Measurements from ENCODE around the gene CASP12. TPM values are rescaled to one million over a fixed set of nuclear protein-coding genes. Genes with fewer than 3 reads are reported as not detected.
A peak's percentile ranks its signal among the peaks of the same experiment; 100 is the strongest.

Gene CASP12
- total and polyA plus RNA-seq, 2 donors from 2014 or later = 0.45 to 0.91 TPM

- DNase-seq (peak in 1 of 5 donors; percentile 35), FAIRE-seq (no peak)
- Histone ChIP-seq H3K4me1 (ENCODE audit: control insufficient read depth in 2 of 3, insufficient read depth in 2 of 3, low read depth in 1 of 3, low read length in 3 of 3) (no peaks in the 10 kb centered on the region), H3K27me3 (ENCODE audit: control insufficient read depth, insufficient read depth, low read length) (no peaks in the 10 kb centered on the region), H3K4me3 (ENCODE audit: low read length in 3 of 3) (no peak overlapping the region), H3K9me3 (ENCODE audit: control insufficient read depth in 2 of 3, insufficient read depth in 1 of 3, low read length in 3 of 3) (no peaks in the 10 kb centered on the region), H3K9ac (ENCODE audit: low read length in 3 of 3) (no peak overlapping the region), H3K27ac (ENCODE audit: low read depth in 2 of 2, low read length in 2 of 2) (no peak overlapping the region), H3K36me3 (ENCODE audit: control insufficient read depth in 2 of 3, insufficient read depth in 3 of 3, low read length in 3 of 3) (no peaks in the 10 kb centered on the region)
- intact Hi-C loops (cut with DNase I) = no loop called here
- TF ChIP-seq, protein P1, sequence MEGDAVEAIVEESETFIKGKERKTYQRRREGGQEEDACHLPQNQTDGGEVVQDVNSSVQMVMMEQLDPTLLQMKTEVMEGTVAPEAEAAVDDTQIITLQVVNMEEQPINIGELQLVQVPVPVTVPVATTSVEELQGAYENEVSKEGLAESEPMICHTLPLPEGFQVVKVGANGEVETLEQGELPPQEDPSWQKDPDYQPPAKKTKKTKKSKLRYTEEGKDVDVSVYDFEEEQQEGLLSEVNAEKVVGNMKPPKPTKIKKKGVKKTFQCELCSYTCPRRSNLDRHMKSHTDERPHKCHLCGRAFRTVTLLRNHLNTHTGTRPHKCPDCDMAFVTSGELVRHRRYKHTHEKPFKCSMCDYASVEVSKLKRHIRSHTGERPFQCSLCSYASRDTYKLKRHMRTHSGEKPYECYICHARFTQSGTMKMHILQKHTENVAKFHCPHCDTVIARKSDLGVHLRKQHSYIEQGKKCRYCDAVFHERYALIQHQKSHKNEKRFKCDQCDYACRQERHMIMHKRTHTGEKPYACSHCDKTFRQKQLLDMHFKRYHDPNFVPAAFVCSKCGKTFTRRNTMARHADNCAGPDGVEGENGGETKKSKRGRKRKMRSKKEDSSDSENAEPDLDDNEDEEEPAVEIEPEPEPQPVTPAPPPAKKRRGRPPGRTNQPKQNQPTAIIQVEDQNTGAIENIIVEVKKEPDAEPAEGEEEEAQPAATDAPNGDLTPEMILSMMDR (IDR thresholded peaks at IDR 0.05; ENCODE audit: borderline replicate concordance, extremely low read depth, insufficient read depth) = no peak
These were observed 28.7 kb upstream of the CASP12 start for GRCh38 chr11:104926771-104927611.

DNA sequence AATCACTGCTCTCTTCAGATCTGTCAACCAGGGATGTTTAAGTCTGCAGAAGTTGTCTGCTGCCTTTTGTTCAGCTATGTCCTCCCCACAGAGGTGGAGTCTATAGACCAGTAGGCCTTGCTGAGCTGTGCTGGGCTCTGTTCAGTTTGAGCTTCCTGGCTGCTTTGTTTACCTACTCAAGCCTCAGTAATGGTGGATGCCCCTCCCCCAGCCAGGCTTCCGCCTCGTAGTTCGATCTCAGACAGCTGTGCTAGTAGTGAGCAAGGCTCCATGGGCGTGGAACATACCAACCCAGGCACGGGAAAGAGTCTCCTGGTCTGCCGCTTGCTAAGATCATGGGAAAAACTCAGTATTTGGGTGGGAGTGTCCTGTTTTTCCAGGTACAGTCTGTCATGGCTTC lies 27.6 kb upstream of the CASP12 start:
- Histone ChIP-seq H3K27ac (ENCODE audit: low read depth in 2 of 2, low read length in 2 of 2) (no peak overlapping the region), H3K36me3 (ENCODE audit: control insufficient read depth in 2 of 3, insufficient read depth in 3 of 3, low read length in 3 of 3) (no peaks in the 10 kb centered on the region), H3K9me3 (ENCODE audit: control insufficient read depth in 2 of 3, insufficient read depth in 1 of 3, low read length in 3 of 3) (no peaks in the 10 kb centered on the region), H3K27me3 (ENCODE audit: control insufficient read depth, insufficient read depth, low read length) (no peaks in the 10 kb centered on the region), H3K9ac (ENCODE audit: low read length in 3 of 3) (no peak overlapping the region), H3K4me3 (ENCODE audit: low read length in 3 of 3) (no peak overlapping the region), H3K4me1 (ENCODE audit: control insufficient read depth in 2 of 3, insufficient read depth in 2 of 3, low read depth in 1 of 3, low read length in 3 of 3) (no peaks in the 10 kb centered on the region)
- DNase-seq (peak in 1 of 5 donors; percentile 18), FAIRE-seq (no peak)
- TF ChIP-seq, protein P1 (IDR thresholded peaks at IDR 0.05; ENCODE audit: borderline replicate concordance, extremely low read depth, insufficient read depth) = no peak
- intact Hi-C loops (cut with DNase I) = no loop called here

DNA sequence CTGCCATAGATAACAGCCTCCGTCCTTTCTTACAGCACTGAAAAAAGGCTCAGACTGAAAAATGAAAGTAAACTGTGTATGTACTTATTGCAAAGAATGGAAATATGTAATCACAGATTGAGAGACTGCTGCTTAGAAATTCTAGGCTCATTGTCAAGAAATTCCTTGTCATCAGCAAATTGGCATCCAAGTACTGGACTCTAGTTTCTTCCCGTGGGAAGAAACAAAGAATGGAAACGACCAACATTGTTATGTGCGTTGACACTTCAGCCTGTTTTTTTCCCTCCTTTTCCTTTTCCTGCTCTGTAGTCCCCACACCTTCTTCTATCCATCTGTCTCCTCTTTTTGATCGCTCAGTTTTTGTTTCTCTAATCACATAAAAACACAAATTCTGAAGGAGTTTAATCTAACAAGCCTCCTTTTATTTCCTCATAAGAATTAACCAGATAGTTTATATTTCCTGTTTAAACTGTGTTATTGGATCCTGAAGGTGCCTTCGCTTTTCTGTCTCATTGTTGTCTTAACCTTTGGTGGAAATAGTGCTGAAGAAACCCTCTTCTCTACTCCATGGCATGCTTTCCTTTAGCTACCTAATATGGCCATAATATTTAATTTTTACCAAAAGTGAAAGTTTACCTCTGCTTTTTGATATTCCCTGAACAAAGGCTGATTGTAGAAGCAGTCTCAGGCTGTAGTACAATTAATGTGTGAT lies 20.0 kb upstream of the CASP12 start:
- Histone ChIP-seq H3K36me3 (ENCODE audit: control insufficient read depth in 2 of 3, insufficient read depth in 3 of 3, low read length in 3 of 3) (no peaks in the 10 kb centered on the region), H3K4me1 (ENCODE audit: control insufficient read depth in 2 of 3, insufficient read depth in 2 of 3, low read depth in 1 of 3, low read length in 3 of 3) (no peaks in the 10 kb centered on the region), H3K9ac (ENCODE audit: low read length in 3 of 3) (peak overlapping the region in 2 of 3 donors; percentile 32 to 62), H3K9me3 (ENCODE audit: control insufficient read depth in 2 of 3, insufficient read depth in 1 of 3, low read length in 3 of 3) (no peaks in the 10 kb centered on the region), H3K4me3 (ENCODE audit: low read length in 3 of 3) (peak overlapping the region; percentile 21 to 64 (median 60)), H3K27me3 (ENCODE audit: control insufficient read depth, insufficient read depth, low read length) (no peaks in the 10 kb centered on the region), H3K27ac (ENCODE audit: low read depth in 2 of 2, low read length in 2 of 2) (peak overlapping the region; percentile 64 to 73)
- no peak for FAIRE-seq
- intact Hi-C loops (cut with DNase I) = no loop called here
- TF ChIP-seq, protein P1 (IDR thresholded peaks at IDR 0.05; ENCODE audit: borderline replicate concordance, extremely low read depth, insufficient read depth) = no peak
- DNase-seq = peak in 1 of 5 donors; percentile 13

All from kidney (tissue), 14 donors.